Measurements from ENCODE around the gene KPNB1. TPM values are rescaled to one million over a fixed set of nuclear protein-coding genes. Genes with fewer than 3 reads are reported as not detected.

The KPNB1 gene
- total and polyA plus RNA-seq, 10 of the 15 experiments (the other 5 are each of a cell fraction or from before 2014, with no cell fraction given) = 67.8 to 525 (median 246) TPM

DNA sequence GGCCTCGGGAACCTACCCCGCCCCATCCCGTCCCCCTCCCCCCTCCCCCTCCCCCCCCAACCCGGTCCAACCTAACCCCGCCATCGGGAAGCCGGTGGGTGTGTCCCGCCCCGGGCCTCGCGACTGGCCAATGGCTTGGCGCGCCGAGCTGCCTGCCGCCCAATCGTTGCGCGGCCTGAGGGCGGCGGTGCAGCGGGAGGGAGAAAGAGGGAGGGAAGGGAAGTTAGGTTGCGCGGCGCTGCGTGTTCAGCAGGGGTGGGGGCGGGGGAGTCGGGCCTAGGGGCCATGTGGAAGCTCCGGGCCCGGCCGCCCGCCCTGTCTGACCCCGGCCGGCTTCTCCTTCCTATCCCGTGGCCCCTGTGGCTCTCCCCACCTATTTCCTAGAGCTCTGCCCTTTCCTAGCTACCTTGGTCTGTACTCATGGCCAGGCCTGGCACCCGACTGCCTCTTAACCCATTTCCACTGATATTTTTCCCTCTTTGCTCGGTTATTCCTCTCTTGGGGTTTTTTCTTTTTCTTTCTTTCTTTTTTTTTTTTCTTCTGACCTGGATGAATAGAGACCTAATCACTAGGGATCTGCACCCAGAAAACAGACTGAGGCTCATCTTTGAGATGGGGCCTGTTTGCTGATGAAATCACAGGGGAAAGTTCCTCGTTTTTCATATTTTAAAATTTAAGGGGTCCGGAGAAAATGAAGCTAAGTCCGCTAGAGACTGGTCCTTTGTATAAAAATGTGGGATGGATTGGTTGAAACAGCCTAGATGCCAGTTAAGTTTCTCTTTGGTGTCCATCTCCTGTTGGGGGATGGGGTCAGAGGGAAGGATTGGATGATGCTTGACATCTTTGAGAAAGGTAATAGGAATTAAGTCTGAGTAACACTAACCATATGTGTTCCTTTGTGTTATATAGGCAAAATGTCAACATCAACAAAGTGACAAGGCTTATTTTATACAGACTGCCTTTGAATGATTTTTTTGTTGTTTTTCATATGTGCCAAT is 1.1 kb downstream of the KPNB1 start:
- intact Hi-C loops (cut with micrococcal nuclease; ENCODE audit: unreplicated experiment) = loop anchor here (10.0 kb wide), 1 partner anchor 84 kb away; the partner anchor contains the start of gene TBX21
- Histone ChIP-seq H3K27me3 (replicated peaks in 1 of 2; ENCODE audit: control insufficient read depth in 2 of 2, insufficient read depth in 2 of 2, low read length in 1 of 2) (no peaks in the 10 kb centered on the region), H3K79me2 (ENCODE audit: control insufficient read depth, insufficient read depth, low read length) (peaks cover 63% of the 10 kb centered on the region), H3K4me3 (peak overlapping the region; percentile 77), H3K36me3 (ENCODE audit: control insufficient read depth in 2 of 2, insufficient read depth in 2 of 2, low read length in 1 of 2) (peaks cover 2 to 21% of the 10 kb centered on the region in 2 experiments), H3K9ac (ENCODE audit: control insufficient read depth, insufficient read depth, low read length) (peak overlapping the region; percentile 86), H2AFZ (ENCODE audit: control insufficient read depth, low read depth, low read length) (no peak overlapping the region), H3K4me2 (ENCODE audit: control insufficient read depth, insufficient read depth) (peak overlapping the region; percentile 61), H4K20me1 (ENCODE audit: control insufficient read depth, insufficient read depth) (peaks cover 6% of the 10 kb centered on the region; the same call in 1 of the 2 replicates), H3K9me3 (replicated peaks; ENCODE audit: control insufficient read depth, insufficient read depth, low read length) (no peaks in the 10 kb centered on the region), H3K4me1 (ENCODE audit: control insufficient read depth, insufficient read depth, low read length) (peaks cover 22% of the 10 kb centered on the region), H3K27ac (ENCODE audit: control insufficient read depth, insufficient read depth) (peak overlapping the region; percentile 99)
- ChIA-PET POLR2A (interaction anchor here (0.6 to 3.4 kb wide), 6 partner anchors 10 to 84 kb away, joined by 3 to 18 read pairs (median 4); no protein-coding TSS in a partner anchor), CTCF (interaction anchor here (0.9 to 6.9 kb wide), 6 partner anchors 11 to 180 kb away, joined by 3 to 75 read pairs (median 3); partner anchors contain the start of genes LRRC46, MRPL10 and OSBPL7), SMC1A (ENCODE audit: uncharacterized antibody, unreplicated experiment) (interaction anchor here (1.1 to 2.6 kb wide), 5 partner anchors 8 to 48 kb away, joined by 3 to 12 read pairs (median 3); no protein-coding TSS in a partner anchor), RAD21 (ENCODE audit: unreplicated experiment) (interaction anchor here (0.9 to 3.3 kb wide), 3 partner anchors 13 to 461 kb away, joined by 3 to 21 read pairs (median 7); no protein-coding TSS in a partner anchor)
- ATAC-seq = peak; percentile 77
- FAIRE-seq = no peak
- no TSS peak for BruUV-seq (replicated peaks)
- DNase-seq (ENCODE audit: low read depth, low spot score) = peak; percentile 78
- in situ Hi-C loops (cut with MboI) = no loop called here
- WGBS (ENCODE audit: insufficient coverage, insufficient replicate concordance, low lambda C conversion rate, missing lambda C conversion rate) = 1% methylated on average over 18 of the region's 39 CpGs
- peak; percentile 18; the same call in 1 of the 2 replicates for TF ChIP-seq MLLT1 (IDR thresholded peaks at IDR 0.05)
- 0 out of 2 replicates have a peak, but pooled peaks have one; percentile 27 for TF ChIP-seq TCF3 (IDR thresholded peaks at IDR 0.05; ENCODE audit: borderline replicate concordance, insufficient read depth, low read depth, low read length)
- no peak for TF ChIP-seq SRF (IDR thresholded peaks at IDR 0.05; ENCODE audit: low read depth in 2 of 2, low read length in 2 of 2)
- no peak for TF ChIP-seq ESRRA (IDR thresholded peaks at IDR 0.05; ENCODE audit: low read length)
- TF ChIP-seq EGR1 (IDR thresholded peaks at IDR 0.05; ENCODE audit: borderline replicate concordance in 1 of 2, low read depth in 2 of 2, low read length in 2 of 2) = peak in 1 of 2 experiments; percentile 67; a peak in 1 of 3 replicates
- no peak for TF ChIP-seq TARDBP (IDR thresholded peaks at IDR 0.05; ENCODE audit: borderline replicate concordance)
- TF ChIP-seq USF2 (IDR thresholded peaks at IDR 0.05; ENCODE audit: borderline replicate concordance, low read depth, low read length) = no peak
- no peak for TF ChIP-seq JUND (IDR thresholded peaks at IDR 0.05; ENCODE audit: low read depth, low read length)
- no peak for TF ChIP-seq MEF2B (IDR thresholded peaks at IDR 0.05; ENCODE audit: partially characterized antibody, poor library complexity, severe bottlenecking)
- TF ChIP-seq EP300 (IDR thresholded peaks at IDR 0.05; ENCODE audit: borderline replicate concordance in 1 of 2, control insufficient read depth in 1 of 2, low read depth in 2 of 2, low read length in 2 of 2) = 0 out of 4 replicates have a peak, but pooled peaks of 1 of the 2 experiments have one; percentile 14
- TF ChIP-seq NR2C1 (IDR thresholded peaks at IDR 0.05) = peak; percentile 31; the same call in 1 of the 2 replicates
- peak in 1 of 2 experiments; percentile 36; a peak in 1 of 4 replicates for TF ChIP-seq BHLHE40 (IDR thresholded peaks at IDR 0.05; ENCODE audit: borderline replicate concordance in 1 of 2, low read depth in 2 of 2, low read length in 1 of 2)
- TF ChIP-seq NFYB (IDR thresholded peaks at IDR 0.05; ENCODE audit: insufficient read depth, low read depth, low read length) = peak; percentile 82
- no peak for TF ChIP-seq BRCA1 (IDR thresholded peaks at IDR 0.05; ENCODE audit: low read depth, low read length)
- peak; percentile 78 for TF ChIP-seq CREB1 (IDR thresholded peaks at IDR 0.05; ENCODE audit: low read depth)
- peak; percentile 24; the same call in 1 of the 2 replicates for TF ChIP-seq YY1 (IDR thresholded peaks at IDR 0.05; ENCODE audit: low read depth, low read length)
- peak; percentile 6; the same call in 1 of the 2 replicates for TF ChIP-seq RUNX3 (IDR thresholded peaks at IDR 0.05; ENCODE audit: low read length)

Measured in GM12878 (cell line).